Stimulated activated CD8-positive, alpha-beta memory T cell treated with anti-CD3 and anti-CD28 coated beads, Interleukin-4, amount 100 ng/mL, for 48 hours (primary cell): Measurements from ENCODE around the gene ALS2.
"Not testable (repeated sequence)": the region's sequence is repeated elsewhere in the genome, so short reads cannot be mapped to it uniquely, and the experiment has no call there.

Source experiments
- DNase-seq: peaks from one replicate; pipeline ENCODE4 v3.0.0-alpha.2; 2020

The ALS2 gene

GRCh38 chr2:201671205-201671604 is 109.5 kb downstream of the ALS2 start:
- not testable (repeated sequence) for DNase-seq

- no peak for DNase-seq
These were observed 110.9 kb downstream of the ALS2 start for GRCh38 chr2:201669865-201670264.

- DNase-seq = no peak
These were observed 112.3 kb downstream of the ALS2 start for GRCh38 chr2:201668402-201668910.

- no peak for DNase-seq
These were observed 116.4 kb downstream of the ALS2 start for GRCh38 chr2:201664334-201664733.

GRCh38 chr2:201661366-201661765 is 119.4 kb downstream of the ALS2 start:
- DNase-seq = no peak

- DNase-seq = no peak
These were observed 120.3 kb downstream of the ALS2 start for GRCh38 chr2:201660293-201660895.

- DNase-seq = no peak
These were observed 124.0 kb downstream of the ALS2 start for GRCh38 chr2:201656740-201657139.

- DNase-seq = no peak
These were observed 124.6 kb downstream of the ALS2 start for GRCh38 chr2:201656102-201656501.

GRCh38 chr2:201654616-201655384 is 125.9 kb downstream of the ALS2 start:
- no peak for DNase-seq

- DNase-seq = no peak
These were observed 127.5 kb downstream of the ALS2 start for GRCh38 chr2:201653221-201653620.
